Natural killer cell (primary cell): Measurements from ENCODE around the gene SNED1. TPM values are rescaled to one million over a fixed set of nuclear protein-coding genes. Genes with fewer than 3 reads are reported as not detected.

ENCODE experiments used
- ATAC-seq, 3 donors: fragments of 150-1000 bp in 2 of 3; fragments of 200-7000 bp in 1 of 3; cut with Tn5 transposase; 1 replicate in 1 of 3; 2 replicates in 2 of 3; pipeline ENCODE4 v1.10.0; 2021; ENCODE audit warnings: mild to moderate bottlenecking in 2 of 3, moderate library complexity in 2 of 3
- DNase-seq, 2 donors: peaks; one replicate each; pipeline versions ENCODE4 v3.0.0 to v3.0.0-alpha.2; 2013 to 2021; ENCODE audit warnings: mixed read lengths in 1 of 2
- H3K27ac ChIP-seq: one replicate; pipeline ENCODE4 v1.5.1; 2013; ENCODE audit warnings: mild to moderate bottlenecking, low read length
- H3K27me3 ChIP-seq: one replicate; pipeline ENCODE4 v1.6.1; 2013; ENCODE audit warnings: low read length; ENCODE audit not compliant: control insufficient read depth, insufficient read depth
- H3K36me3 ChIP-seq: one replicate; pipeline ENCODE4 v1.6.1; 2013; ENCODE audit warnings: low read length; ENCODE audit not compliant: control insufficient read depth, insufficient read depth
- H3K4me1 ChIP-seq: one replicate; pipeline ENCODE4 v1.6.1; 2013; ENCODE audit warnings: low read length; ENCODE audit not compliant: control insufficient read depth, insufficient read depth
- H3K4me3 ChIP-seq: one replicate; pipeline ENCODE4 v1.5.1; 2013; ENCODE audit warnings: low read length
- H3K9me3 ChIP-seq: one replicate; pipeline ENCODE4 v1.6.1; 2013; ENCODE audit warnings: low read length; ENCODE audit not compliant: control insufficient read depth, insufficient read depth
- H3K27ac Mint-ChIP-seq, 2 donors: one replicate each; pipeline ENCODE4 v1.8.0; 2022; ENCODE audit warnings: mild to moderate bottlenecking in 2 of 2, mixed read lengths in 2 of 2, moderate library complexity in 1 of 2
- H3K27me3 Mint-ChIP-seq, 2 donors: one replicate each; pipeline ENCODE4 v1.8.0; 2022; ENCODE audit warnings: low read depth in 2 of 2, mixed read lengths in 2 of 2
- H3K36me3 Mint-ChIP-seq: one replicate; pipeline ENCODE4 v1.8.0; 2022; ENCODE audit warnings: mixed read lengths
- H3K4me1 Mint-ChIP-seq, 2 donors: one replicate each; pipeline ENCODE4 v1.8.0; 2022; ENCODE audit warnings: mixed read lengths in 2 of 2
- H3K4me3 Mint-ChIP-seq: one replicate; pipeline ENCODE4 v1.8.0; 2022; ENCODE audit warnings: mild to moderate bottlenecking, moderate library complexity, mixed read lengths
- H3K9me3 Mint-ChIP-seq, 2 donors: one replicate each; pipeline ENCODE4 v1.8.0; 2022; ENCODE audit warnings: mixed read lengths in 2 of 2
- CTCF ChIP-seq: fragments of 200-600 bp; IDR thresholded peaks from one replicate; pipeline ENCODE4 v1.8.0; 2022; ENCODE audit warnings: antibody characterized with exemption
- WGBS: methylation state at CpG from one replicate; pipeline ENCODE4 v1.1.7; 2013; ENCODE audit warnings: missing lambda C conversion rate; ENCODE audit not compliant: insufficient coverage; 5-methylcytosine and 5-hydroxymethylcytosine counted together
- intact Hi-C: fragments of 100-400 bp; cut with micrococcal nuclease; formaldehyde crosslinking; loops from one replicate; pipeline ENCODE4 v1.14.2; 2022
- total RNA-seq, 4 donors: library from RNA; stranded (reverse); fragments of 120-200 nt in 1 of 4; gene quantifications; one replicate each; pipeline versions ENCODE4 v1.2.3 to v1.2.4, GENCODE V29; 2013 to 2022

SNED1 gene
- total RNA-seq, 3 donors from 2014 or later (not counting 1 experiment from before 2014, with no cell fraction given): 0.97 to 4.9 (median 2.5) TPM

GRCh38 chr2:240963065-240963867, 35.2 kb upstream of the SNED1 start:
- H3K9me3 ChIP-seq: no peaks in the 10 kb centered on the region
- TF ChIP-seq CTCF: no peak
- no peaks in the 10 kb centered on the region for H3K36me3 ChIP-seq
- no peaks in the 10 kb centered on the region for H3K27me3 ChIP-seq
- Mint-ChIP-seq H3K27me3 (peaks cover 0 to 3% of the 10 kb centered on the region in 2 donors), H3K27ac (no peak overlapping the region), H3K4me1 (peaks cover 0 to 5% of the 10 kb centered on the region in 2 donors), H3K4me3 (no peak overlapping the region), H3K36me3 (no peaks in the 10 kb centered on the region), H3K9me3 (no peaks in the 10 kb centered on the region)
- intact Hi-C loops: no loop called here
- DNase-seq: peak in 1 of 2 donors; percentile 13
- WGBS: 92% methylated on average over 33 of the region's 33 CpGs
- no peak overlapping the region for H3K27ac ChIP-seq
- no peak for ATAC-seq
- no peak overlapping the region for H3K4me3 ChIP-seq
- peaks cover 8% of the 10 kb centered on the region for H3K4me1 ChIP-seq

GRCh38 chr2:240963868-240964703, 34.3 kb upstream of the SNED1 start:
- intact Hi-C loops: no loop called here
- Histone ChIP-seq H3K27ac (no peak overlapping the region), H3K9me3 (no peaks in the 10 kb centered on the region), H3K4me1 (peaks cover 8% of the 10 kb centered on the region), H3K4me3 (no peak overlapping the region), H3K27me3 (no peaks in the 10 kb centered on the region), H3K36me3 (no peaks in the 10 kb centered on the region)
- no peak overlapping the region for H3K27ac Mint-ChIP-seq
- ATAC-seq (no peak), DNase-seq (peak in 1 of 2 donors; percentile 7)
- 92% methylated on average over 20 of the region's 20 CpGs for WGBS
- H3K36me3 Mint-ChIP-seq: no peaks in the 10 kb centered on the region
- peaks cover 0 to 5% of the 10 kb centered on the region in 2 donors for H3K4me1 Mint-ChIP-seq
- no peak for TF ChIP-seq CTCF
- H3K4me3 Mint-ChIP-seq: no peak overlapping the region
- no peaks in the 10 kb centered on the region for H3K9me3 Mint-ChIP-seq
- H3K27me3 Mint-ChIP-seq: peaks cover 0 to 3% of the 10 kb centered on the region in 2 donors

GRCh38 chr2:240964704-240965295, 33.6 kb upstream of the SNED1 start:
- WGBS: 84% methylated on average over 14 of the region's 15 CpGs
- Histone ChIP-seq H3K4me1 (peaks cover 8% of the 10 kb centered on the region), H3K27me3 (no peaks in the 10 kb centered on the region), H3K9me3 (no peaks in the 10 kb centered on the region), H3K27ac (no peak overlapping the region), H3K4me3 (no peak overlapping the region), H3K36me3 (no peaks in the 10 kb centered on the region)
- H3K27me3 Mint-ChIP-seq: peaks cover 0 to 3% of the 10 kb centered on the region in 2 donors
- intact Hi-C loops: no loop called here
- H3K4me1 Mint-ChIP-seq: peaks cover 0 to 5% of the 10 kb centered on the region in 2 donors
- TF ChIP-seq CTCF: no peak
- no peak for DNase-seq
- no peak for ATAC-seq
- no peak overlapping the region for H3K4me3 Mint-ChIP-seq
- no peaks in the 10 kb centered on the region for H3K9me3 Mint-ChIP-seq
- no peaks in the 10 kb centered on the region for H3K36me3 Mint-ChIP-seq
- H3K27ac Mint-ChIP-seq: no peak overlapping the region
